Activated CD8-positive, alpha-beta memory T cell treated with anti-CD3 and anti-CD28 coated beads, Interleukin-2, amount 50 U/mL, for 24 hours (primary cell): Measurements from ENCODE around the gene USH2A.

Experiments
- DNase-seq: peaks from one replicate; pipeline ENCODE4 v3.0.0-alpha.2; 2020; ENCODE audit errors: extremely low read depth

The USH2A gene

DNA sequence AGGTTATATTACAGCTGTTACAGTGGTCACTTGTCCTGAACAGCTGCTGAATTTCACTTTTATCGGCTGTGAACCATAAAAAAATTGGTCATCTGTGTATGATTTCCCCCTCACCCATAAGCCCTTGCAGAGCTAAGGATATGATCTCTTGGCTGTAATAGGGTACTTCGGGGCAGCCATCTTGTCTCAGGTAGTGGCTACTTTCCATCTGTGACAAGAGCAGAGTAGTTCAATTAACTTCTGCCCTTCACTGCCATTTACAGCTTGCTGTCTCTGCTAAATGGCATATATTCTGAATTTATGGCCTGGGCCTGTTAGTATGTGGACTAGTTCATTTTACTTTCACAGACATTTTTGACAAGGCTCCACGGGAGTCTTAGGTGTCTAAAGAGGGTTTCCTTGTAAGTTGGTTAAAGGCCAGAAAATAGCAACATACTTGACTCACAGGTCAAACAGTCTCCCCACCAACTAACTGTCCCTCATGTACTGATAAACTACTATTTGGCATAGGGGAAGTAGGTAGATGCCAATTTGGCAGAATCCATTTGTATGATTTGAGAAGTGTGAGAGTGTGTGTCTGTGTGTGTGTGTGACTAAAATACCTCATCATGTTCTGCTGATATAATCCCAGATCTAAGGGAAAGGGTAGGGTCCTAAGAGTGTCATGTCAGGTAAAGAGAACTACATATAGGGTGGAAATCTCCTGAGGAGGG, 704.5 kb downstream of the USH2A start:
- DNase-seq = no peak

DNA sequence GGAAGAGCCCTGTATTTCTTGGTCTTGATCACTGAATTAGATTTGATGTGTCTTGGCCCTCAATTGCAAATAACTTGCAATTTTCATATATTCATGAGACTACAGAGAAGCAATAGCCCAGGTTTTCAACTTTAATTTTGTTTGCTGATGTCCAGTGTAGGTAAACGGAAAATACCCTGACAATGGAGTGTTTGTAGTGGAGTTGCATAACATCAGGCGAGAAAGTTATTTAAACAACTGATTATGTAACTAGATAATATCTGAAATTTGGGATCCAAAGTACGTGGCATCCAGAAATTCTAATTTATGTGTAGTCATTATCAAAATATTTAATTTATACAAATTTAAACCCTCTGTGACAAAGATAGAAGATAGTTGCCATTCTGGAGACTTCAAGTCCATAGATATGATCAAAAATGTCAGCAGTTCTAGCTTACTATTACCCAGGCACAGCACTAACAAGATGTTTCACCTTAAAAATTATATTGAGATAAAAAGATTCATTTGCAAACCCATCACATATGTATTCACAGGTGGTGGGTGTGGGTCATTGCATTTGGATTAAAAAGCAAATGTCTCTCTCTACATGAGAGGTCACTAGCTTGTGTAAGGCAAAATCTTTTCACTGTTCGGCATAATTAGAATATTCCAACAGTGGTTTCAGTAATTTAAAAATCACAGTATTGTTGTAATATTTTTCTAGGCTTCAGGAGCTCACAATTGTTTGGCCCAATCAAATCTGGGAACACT, 705.4 kb downstream of the USH2A start:
- DNase-seq = no peak

DNA sequence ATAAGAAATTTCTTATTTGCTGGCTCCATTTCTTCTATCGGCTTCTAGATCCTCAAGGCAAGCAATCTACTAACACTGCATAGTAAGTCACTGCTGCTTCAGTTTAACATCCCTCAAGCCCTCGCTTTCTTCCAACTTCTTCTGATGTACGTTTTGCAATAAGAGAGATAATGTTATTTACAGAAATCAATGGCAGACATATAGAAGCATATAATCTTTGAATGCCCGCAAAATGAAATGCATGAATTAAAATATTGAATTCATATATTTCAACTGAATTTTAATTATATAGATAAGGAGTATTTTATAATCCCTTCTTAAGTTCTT, 712.4 kb downstream of the USH2A start:
- DNase-seq = no peak

DNA sequence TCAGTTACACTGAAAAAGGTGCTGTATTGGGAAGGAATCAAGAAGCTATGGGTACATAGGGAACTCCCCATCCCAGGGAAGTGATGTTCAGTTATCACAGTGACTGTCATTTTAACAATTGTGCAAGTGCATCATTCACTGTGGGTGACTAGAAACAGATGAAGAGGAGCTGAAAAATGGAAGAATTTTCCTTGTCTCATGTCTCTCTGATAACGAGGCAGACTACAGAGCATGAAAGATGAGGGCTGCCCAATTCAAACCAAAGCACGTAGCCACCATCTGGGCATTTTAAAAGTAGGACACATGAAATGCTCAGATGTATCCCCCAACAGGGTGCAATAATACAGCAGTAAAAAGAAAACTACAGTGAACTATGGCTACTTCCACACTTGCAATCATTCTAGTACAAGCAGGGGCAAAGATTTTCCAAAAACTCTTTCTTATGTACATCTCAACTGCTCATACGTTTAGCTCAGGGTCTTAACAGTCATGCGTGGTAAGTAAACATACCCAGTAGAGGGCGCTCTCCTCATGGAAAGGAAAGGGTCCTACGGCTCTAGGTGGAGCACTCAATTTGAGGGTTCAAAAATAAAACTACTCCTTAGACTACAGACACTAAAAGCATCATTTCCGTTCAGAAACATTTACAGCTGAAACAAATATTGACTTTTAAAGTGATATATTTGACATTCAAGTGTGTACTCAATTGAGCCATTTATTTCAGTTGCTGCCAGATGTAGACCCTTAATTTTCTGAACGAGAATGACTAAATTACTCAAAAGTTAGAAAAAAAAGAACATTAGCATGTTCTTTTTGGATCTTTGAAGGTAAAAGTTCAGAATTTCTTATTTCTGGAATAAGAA, 713.0 kb downstream of the USH2A start:
- no peak for DNase-seq

DNA sequence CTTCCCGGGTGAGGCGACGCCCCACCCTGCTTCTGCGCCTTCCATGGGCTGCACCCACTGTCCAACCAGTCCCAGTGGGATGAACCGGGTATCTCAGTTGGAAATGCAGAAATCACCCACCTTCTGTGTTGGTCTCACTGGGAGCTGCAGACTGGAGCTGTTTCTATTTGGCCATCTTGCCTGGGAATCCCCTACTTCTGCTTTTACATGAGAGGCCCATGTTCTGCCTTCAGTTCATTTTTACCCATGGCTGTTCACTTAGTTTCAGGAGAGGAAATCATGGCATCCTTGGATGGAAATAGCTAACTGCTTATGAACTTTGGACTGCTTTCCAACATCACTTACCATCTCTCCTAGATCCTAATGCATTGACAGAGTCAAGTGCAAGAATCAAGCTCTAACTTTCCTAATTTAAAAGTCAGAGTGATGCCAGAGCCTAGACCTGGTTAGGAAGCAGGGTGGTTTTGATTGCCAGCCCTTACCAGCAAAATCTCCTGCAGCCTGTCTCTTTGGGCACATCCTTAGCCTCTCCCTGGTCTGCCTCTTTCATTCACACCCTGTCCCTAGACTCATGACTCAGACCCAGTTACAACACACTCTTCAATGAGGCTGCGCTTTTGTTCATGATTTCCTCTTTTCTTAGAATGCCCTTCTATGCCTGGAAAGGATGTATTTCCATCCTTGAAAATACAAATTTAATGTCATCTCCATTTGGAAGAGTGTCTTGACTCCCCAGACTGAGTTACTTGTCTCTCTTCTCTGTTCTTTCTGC, 719.0 kb downstream of the USH2A start:
- no peak for DNase-seq

DNA sequence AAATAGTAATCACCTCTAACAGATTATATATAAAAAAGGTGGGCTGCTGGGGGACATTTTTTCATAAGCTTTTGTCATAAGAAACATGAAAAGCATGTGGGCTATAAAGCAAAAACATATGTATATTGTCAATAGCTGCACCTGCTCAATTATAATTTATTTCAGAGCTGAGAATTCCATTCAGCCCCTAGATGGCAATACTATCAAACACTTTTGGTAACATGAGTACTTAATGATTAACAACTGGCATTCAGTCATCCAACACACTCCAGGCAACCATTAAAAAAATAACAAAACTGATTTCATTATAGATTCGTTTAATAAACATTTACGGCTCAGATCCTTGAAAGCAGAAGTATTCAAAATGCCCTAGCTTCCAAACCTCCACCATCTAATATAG, 741.0 kb downstream of the USH2A start:
- DNase-seq = no peak

DNA sequence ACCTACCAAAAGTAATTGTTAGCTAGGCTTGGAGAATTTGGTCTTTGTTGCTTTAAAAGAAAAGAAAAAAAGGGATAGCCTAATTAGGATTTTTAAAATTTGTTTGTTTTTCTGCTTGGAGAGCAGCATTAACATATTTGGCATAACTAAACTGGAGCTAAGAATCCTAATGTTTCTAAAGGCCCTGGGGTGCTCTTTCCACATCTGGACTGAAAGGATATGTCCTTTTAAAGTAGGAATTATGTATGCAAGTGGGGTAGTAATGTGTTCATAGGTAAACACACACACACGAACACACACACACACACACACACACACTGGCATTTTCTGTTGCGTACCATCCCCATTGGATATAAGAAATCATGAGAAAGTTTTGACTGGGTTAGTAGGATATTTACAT, 742.2 kb downstream of the USH2A start:
- no peak for DNase-seq

DNA sequence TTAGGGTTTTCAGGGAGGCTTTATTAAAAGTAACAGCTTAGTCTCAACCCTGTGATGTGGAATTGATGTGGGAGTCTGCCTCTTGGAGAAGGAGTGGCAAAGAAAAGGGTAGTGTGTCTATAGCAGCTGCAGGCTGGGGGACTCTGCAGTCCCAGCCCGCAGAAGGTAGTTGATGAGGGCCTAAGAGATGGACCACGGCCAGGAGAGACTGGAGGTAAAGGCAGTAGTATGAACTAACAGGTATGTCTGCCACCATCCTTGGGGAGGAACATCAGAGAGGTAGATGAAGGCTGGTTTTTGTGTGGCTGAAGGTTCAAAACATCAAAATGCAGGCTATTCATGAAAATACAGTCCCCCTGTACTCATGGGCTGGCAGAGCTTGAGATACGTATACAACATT, 744.0 kb downstream of the USH2A start:
- no peak for DNase-seq

DNA sequence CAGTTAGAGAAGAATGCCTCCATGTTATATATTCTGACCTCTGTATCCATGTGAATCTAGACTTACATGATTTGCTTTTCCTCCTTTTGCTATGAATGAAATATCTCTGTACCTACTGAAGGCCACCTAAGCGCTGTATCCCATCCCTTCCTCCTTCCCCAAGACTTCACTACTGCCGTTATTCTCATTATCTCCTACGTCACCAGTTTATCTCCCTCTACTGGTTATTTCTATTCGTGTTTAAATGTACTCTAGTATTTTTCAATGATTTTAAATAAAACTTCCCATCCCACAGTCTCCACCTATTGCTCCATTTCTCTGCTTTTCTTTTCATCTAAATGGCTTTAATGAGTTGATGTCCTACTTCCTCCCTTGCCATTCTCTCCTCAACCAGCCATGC, 746.1 kb downstream of the USH2A start:
- DNase-seq = no peak

DNA sequence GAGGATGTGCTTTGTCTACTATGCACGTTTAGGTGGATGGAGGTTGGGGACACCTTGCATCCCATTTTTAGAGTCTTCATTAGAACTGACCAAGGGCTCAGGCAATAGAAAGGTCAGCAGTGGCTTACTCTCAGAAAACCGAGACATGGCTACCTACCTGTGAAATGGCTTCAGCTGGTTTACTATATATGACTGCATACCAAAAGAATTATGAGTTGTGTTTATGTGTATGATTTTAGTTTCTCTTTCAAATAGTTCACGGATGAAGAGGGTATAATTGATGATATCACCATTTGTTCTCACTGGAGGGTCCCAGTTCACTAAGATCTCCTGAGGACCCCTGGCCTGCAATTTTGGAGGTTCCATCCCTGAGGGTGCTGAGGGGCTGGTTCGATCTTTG, 749.3 kb downstream of the USH2A start:
- no peak for DNase-seq

DNA sequence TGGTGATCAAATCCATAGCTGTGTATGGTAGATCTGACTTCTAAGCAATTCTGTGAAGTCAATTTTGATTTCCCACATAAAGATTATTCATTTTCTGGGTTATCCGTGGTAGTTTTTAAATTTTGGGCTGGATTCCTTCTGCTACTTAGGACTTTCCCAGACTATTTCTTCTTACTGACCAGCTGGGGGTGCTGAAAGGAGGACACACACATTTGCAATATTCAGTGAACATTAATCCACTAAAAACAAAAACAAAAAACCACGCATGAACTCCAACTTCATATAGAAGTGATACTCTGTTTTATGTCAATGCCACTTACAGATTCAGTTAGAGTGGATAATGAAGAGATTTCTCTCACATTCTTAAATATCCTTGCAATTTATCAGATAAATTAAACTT, 750.8 kb downstream of the USH2A start:
- no peak for DNase-seq

DNA sequence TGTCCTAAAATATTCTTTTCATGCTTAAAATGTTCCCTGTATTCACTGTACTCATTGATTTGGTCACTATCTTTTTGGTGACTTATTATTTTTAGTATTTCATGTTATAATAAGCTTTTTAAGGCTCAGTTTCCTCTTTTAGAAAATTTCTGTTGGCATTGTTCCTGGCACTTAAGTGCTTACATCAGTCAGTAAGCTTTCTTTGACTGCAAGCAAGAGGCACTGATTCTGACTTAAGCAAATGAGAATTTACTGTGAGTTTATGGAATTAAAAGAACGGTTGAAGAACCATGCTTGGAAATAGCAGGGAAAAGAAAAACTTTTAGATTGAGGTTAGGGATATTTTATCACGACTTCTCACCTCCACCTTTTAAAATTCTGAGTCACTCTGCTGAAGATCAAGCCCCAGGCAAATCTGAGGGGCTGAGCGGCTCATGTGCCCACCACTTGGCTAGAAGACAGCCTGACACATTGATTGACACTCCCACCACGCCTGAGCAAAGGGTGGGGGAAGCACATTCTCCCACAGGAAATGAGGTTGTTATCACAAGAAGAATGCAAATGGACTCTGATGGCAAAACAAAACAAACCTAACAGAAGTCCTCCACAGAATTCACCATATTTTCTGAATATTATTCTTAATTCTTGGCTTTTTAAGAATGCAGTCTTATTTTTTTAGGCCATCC, 753.3 kb downstream of the USH2A start:
- no peak for DNase-seq

DNA sequence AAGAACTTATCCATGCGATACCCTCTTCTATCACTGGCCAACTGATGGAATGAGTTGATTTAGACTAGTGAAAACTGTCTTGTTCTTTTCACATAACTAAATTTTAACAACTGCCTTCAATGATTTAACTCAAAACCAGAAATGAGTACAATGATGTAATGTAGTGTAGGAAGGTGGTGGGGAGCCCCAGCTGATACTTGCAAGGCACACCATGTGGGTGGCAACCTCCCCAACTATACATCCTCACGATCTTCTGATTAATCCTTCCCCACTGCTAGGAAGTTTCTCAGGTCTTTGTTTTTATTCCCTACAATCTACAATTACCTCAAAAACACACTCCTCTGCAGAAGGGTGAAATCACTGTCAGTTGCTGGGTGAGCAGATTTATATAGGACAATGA, 755.5 kb downstream of the USH2A start:
- no peak for DNase-seq

DNA sequence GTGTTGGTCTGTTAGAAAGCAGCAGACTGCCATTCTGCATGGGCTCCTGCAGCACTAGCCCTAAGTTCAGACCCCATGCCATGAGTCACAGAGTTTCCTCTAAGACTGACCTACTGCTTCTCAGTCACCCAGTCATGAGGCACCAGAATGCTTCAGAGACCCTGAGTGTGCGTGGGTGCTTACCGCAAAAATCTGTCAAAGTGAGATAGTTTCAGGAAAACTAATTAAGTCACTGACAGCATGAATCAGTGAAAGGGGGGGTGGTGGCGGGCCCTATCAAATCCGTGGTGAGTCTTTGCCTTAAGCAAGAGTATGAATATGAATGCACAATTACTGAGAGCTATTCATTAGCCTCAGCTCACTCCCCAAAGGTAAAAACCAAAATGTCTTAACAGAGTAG, 758.0 kb downstream of the USH2A start:
- no peak for DNase-seq

DNA sequence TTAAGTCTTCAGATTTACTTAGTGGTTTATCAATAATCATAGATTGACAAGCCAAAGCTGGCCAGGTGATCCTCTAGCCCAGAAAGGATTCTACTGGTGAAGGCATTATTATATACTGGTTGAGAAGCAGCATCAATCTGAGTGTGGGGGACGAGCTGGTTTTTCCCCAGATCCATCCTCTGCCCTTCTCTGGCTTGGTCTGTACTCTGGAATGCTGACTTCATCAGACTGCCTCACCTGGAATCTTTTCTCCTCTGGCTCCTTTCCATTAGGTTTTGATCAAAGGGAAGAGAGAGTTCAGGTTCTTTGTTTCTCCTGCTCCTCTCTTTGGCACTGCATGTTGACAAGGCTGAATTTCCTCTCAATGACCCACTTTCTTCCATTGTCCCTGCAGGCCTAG, 762.2 kb downstream of the USH2A start:
- no peak for DNase-seq

DNA sequence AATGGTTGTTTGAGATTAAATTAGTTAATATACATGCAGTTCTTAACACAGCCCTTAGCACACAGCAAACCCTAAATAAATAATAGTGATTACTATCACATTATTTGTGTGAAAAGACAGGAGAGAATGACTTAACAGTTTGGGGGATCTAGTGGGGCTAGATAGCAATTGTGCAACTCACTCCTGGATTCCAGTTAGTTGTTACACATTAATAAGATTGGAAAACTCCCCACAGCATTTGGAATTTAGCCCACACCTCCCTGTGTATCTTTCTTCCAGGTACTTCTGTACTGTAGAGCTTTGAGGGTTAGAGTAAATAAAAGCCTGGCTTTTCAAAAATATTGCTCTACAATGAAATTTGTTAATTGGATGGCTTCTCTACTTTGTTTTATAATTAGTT, 763.0 kb downstream of the USH2A start:
- no peak for DNase-seq

DNA sequence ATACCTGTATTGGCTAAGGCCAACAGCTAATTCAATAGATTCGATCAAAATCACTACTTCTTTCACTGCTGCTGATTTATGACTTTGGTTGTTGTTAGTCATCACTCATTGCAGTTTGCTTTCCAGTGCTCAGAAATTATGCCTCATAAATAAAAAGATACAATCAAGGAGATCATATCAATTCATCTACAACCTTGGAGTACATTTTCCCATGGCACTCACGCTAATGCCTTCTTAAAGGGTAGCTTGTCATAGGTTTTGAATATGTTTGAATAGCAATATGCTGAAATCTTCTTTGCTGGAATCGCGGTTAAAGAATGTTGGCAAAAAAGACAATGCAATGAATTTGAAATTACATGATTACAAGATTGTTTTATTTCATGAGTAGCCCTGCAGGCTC, 766.2 kb downstream of the USH2A start:
- DNase-seq = no peak

DNA sequence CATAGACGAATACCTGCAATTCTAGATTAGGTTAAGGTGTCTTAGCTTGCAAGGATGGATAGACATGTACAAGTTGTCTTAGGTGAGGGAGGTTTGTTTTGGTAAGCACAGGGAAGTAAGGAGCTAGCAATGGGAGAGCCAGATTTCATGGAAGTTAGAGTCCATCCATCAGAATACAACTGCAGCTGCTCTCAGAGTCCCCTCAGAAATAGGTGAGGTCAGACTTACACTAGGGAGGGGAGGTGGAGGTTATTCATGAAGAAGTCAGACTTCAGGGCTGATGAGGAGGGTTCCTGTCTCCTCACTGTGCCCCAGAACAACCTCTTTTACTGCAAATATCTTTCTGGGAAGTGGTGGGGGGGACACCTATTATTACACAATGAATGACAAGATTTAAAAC, 770.9 kb downstream of the USH2A start:
- no peak for DNase-seq

DNA sequence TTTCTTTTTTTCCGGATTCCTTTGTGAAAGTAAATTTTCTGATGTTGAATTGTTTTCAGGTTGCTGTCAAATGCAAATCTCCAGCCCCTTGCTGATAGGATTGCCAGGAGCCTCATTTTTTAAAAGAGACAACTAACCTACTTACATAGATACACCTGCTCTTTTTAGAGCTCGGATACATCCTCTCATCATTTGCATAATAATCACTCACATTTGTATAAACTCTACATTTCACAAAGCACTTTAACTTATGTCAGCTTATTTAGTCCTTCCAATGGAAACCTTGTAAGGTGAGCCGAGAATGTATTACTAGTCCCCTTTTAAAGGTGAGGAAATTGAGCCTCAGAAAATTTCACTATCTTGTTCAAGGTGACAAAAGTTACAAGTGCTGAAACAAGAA, 771.4 kb downstream of the USH2A start:
- no peak for DNase-seq

DNA sequence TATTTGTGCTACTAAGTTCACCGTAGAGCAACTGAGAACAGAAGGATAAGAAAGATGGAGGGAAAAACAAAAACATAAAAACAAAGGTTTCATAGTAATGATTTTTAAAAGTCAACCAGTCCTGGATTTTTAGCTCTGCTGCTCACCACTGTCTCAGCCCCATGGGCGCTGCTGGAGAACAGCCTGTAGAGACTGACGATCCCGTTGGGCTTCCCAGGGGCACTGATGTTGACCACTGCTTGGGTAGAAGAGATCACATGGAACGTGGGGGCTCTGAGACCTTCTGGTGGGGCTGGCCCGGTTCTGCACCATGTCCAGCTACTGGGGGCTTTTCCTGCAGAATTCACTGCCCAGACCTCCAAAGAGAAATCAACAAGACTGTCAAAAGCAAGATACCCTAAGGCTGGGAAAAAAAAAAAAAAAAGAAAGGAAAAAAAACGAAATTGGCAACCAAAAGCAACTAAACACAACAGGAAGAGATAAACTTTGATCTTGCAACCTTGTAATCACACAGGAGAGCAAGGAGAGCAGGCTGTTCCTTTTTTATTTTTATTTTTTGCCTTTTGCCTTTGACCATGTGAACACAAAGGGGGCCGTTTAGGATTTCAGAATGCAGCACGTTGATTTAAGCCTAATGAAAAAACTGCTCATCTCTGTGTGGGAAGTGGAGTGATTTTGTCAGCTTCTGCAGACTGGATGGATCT, 772.6 kb downstream of the USH2A start:
- no peak for DNase-seq

DNA sequence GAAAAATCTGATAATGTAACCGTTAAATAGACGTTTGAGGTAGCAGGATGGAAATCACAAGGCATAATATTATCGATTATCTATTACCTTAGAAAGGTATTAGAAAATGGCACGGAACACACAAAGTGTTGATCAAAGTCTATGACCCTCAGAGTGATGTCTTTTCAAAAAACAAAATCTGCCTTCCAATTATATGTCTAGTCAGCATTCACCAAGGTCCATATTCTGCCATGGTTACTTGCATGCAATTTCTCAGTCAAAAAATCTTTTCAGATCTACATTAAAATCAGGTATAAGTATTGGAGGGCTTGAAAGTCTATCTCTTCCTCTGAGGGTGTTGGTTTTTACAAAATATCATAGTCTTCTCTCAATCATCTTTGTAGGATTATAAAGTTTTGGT, 774.3 kb downstream of the USH2A start:
- DNase-seq = no peak
